HCT116 (cell line): ENCODE data around the gene DNAJB13. TPM values are rescaled to one million over a fixed set of nuclear protein-coding genes. Genes with fewer than 3 reads are reported as not detected.

ENCODE experiments used
- ATAC-seq: fragments of 200-7000 bp; cut with Tn5 transposase; 2 replicates; pipeline ENCODE4 v1.9.1; 2020; ENCODE audit warnings: mild to moderate bottlenecking, moderate library complexity
- BruUV-seq: library from RNA; stranded (reverse); fragments of 400-500 nt; replicated peaks from 2 replicates; lab custom pipeline; 2021; lab: Mats Ljungman, UMichigan
- CTCF ChIA-PET: fragments of 300-600 bp; sonication (Branson Sonifier 250); formaldehyde crosslinking; loops from one replicate; lab custom pipeline; 2021; ENCODE audit warnings: antibody characterized with exemption; lab: Charles Lee
- POLR2A ChIA-PET: fragments of 300-600, 350-600 bp; sonication (Branson Sonifier 250); formaldehyde crosslinking; loops from one replicate; lab custom pipeline; 2021; ENCODE audit warnings: antibody characterized with exemption; lab: Charles Lee
- RAD21 ChIA-PET, 2 experiments: fragments of 300-600 bp; sonication (Branson Sonifier 250); formaldehyde crosslinking; loops; one replicate each; lab custom pipeline; 2023; ENCODE audit warnings: low total read pairs in 2 of 2; ENCODE audit not compliant: uncharacterized antibody in 2 of 2, unreplicated experiment in 2 of 2, low non-redundant PET in 1 of 2; lab: Charles Lee
- DNase-seq: peaks from one replicate; pipeline ENCODE4 v3.0.0-alpha.2; 2010; ENCODE audit warnings: low read depth, low spot score
- H2AFZ ChIP-seq: fragments of 200-600 bp; shearing (Covaris generic), sonication (generic); 2 replicates; pipeline ENCODE4 v1.6.1; 2017; ENCODE audit warnings: low read depth, mixed run types, mixed read lengths, antibody characterized with exemption, low read length; ENCODE audit not compliant: poor library complexity, severe bottlenecking
- H3K27ac ChIP-seq: 2 replicates; pipeline ENCODE4 v1.5.1; 2012; ENCODE audit warnings: low read depth, low read length
- H3K27me3 ChIP-seq: fragments of 200-600 bp; sonication (generic); 2 replicates; pipeline ENCODE4 v1.6.1; 2016; ENCODE audit warnings: mixed run types, low read length, mixed read lengths; ENCODE audit not compliant: insufficient read depth
- H3K36me3 ChIP-seq, 2 experiments: fragments of 200-500 bp in 1 of 2; fragments of 200-600 bp in 1 of 2; sonication (Bioruptor generic) in 1 of 2; sonication (generic) in 1 of 2; 2 replicates each; pipeline versions ENCODE4 v1.5.1 to v1.6.1; 2014 to 2016; ENCODE audit warnings: low read length in 2 of 2, inconsistent platforms in 1 of 2, mixed read lengths in 1 of 2, mixed run types in 1 of 2; ENCODE audit not compliant: insufficient read depth in 2 of 2, control insufficient read depth in 1 of 2
- H3K4me1 ChIP-seq, 2 experiments: fragments of 200-600 bp in 1 of 2; sonication (generic) in 1 of 2; 2 replicates each; pipeline versions ENCODE4 v1.5.1 to v1.6.1; 2012 to 2017; ENCODE audit warnings: low read length in 2 of 2, inconsistent platforms in 1 of 2, mild to moderate bottlenecking in 1 of 2, mixed read lengths in 1 of 2, mixed run types in 1 of 2, moderate library complexity in 1 of 2; ENCODE audit not compliant: insufficient read depth in 2 of 2, control insufficient read depth in 1 of 2
- H3K4me2 ChIP-seq: fragments of 200-600 bp; sonication (generic); 2 replicates; pipeline ENCODE4 v1.6.1; 2017; ENCODE audit warnings: mixed run types, low read length, mixed read lengths
- H3K4me3 ChIP-seq, 2 experiments: fragments of 200-600 bp in 1 of 2; sonication (generic) in 1 of 2; replicated peaks in 1 of 2; 2 replicates each; pipeline ENCODE4 v1.5.1; 2011 to 2016; ENCODE audit warnings: low read length in 2 of 2, control low read depth in 1 of 2, low read depth in 1 of 2, mild to moderate bottlenecking in 1 of 2, mixed read lengths in 1 of 2, mixed run types in 1 of 2
- H3K79me2 ChIP-seq: fragments of 200-600 bp; sonication (generic); 2 replicates; pipeline ENCODE4 v1.6.1; 2017; ENCODE audit warnings: mild to moderate bottlenecking, mixed run types, low read length, moderate library complexity, mixed read lengths; ENCODE audit not compliant: insufficient read depth
- H3K9ac ChIP-seq: fragments of 200-600 bp; sonication (generic); 2 replicates; pipeline ENCODE4 v1.6.1; 2016; ENCODE audit warnings: low read length, mixed read lengths
- H3K9me2 ChIP-seq: fragments of 200-600 bp; sonication (generic), shearing (Covaris generic); 2 replicates; pipeline ENCODE4 v1.6.1; 2017; ENCODE audit warnings: mixed run types, mild to moderate bottlenecking, moderate library complexity; ENCODE audit not compliant: insufficient read depth
- H3K9me3 ChIP-seq, 2 experiments: fragments of 200-500 bp in 1 of 2; fragments of 200-600 bp in 1 of 2; sonication (Bioruptor generic) in 1 of 2; sonication (generic) in 1 of 2; 2 replicates each; pipeline ENCODE4 v1.6.1; 2014 to 2017; ENCODE audit warnings: low read length in 2 of 2, mixed read lengths in 2 of 2, inconsistent platforms in 1 of 2, low read depth in 1 of 2, mild to moderate bottlenecking in 1 of 2, mixed run types in 1 of 2, moderate library complexity in 1 of 2; ENCODE audit not compliant: control insufficient read depth in 1 of 2, insufficient read depth in 1 of 2
- H4K20me1 ChIP-seq: fragments of 200-600 bp; sonication (generic), shearing (Covaris generic); 2 replicates; pipeline ENCODE4 v1.6.1; 2017; ENCODE audit warnings: mixed run types, mild to moderate bottlenecking, moderate library complexity; ENCODE audit not compliant: insufficient read depth
- intact Hi-C: fragments of 100-400 bp; cut with micrococcal nuclease; formaldehyde crosslinking; loops from 2 replicates; pipeline ENCODE4 v1.10.0; 2022
- total RNA-seq: library from RNA; stranded (reverse); gene quantifications from one replicate; pipeline ENCODE4 v1.2.1, GENCODE V29; 2021; ENCODE audit not compliant: unreplicated experiment
- TF ChIP-seq, protein P1 (sequence below): IDR thresholded peaks from 2 replicates; pipeline ENCODE4 v1.6.1; 2012; ENCODE audit warnings: low read depth
- TF ChIP-seq, protein P2 (sequence below), 3 experiments: fragments of 200-600 bp in 1 of 3; sonication (generic) in 1 of 3; IDR thresholded peaks in 2 of 3; conservative IDR thresholded peaks in 1 of 3; 2 replicates each; pipeline ENCODE4 v1.5.1; 2012 to 2017; ENCODE audit warnings: low read depth in 2 of 3, low read length in 2 of 3, antibody characterized with exemption in 1 of 3, borderline replicate concordance in 1 of 3, control low read depth in 1 of 3, mild to moderate bottlenecking in 1 of 3, mixed read lengths in 1 of 3, mixed run types in 1 of 3, moderate library complexity in 1 of 3; ENCODE audit not compliant: insufficient read depth in 1 of 3

The DNAJB13 gene
- total RNA-seq, 1 experiment from 2014 or later: 0.22 TPM

- Histone ChIP-seq H2AFZ (no peak overlapping the region), H3K79me2 (no peaks in the 10 kb centered on the region), H3K9ac (no peak overlapping the region), H3K36me3 (no peaks in the 10 kb centered on the region), H3K4me2 (no peak overlapping the region), H3K9me3 (no peaks in the 10 kb centered on the region), H4K20me1 (no peaks in the 10 kb centered on the region), H3K9me2 (no peaks in the 10 kb centered on the region), H3K4me3 (no peak overlapping the region), H3K27me3 (no peaks in the 10 kb centered on the region), H3K4me1 (peaks cover 3% of the 10 kb centered on the region in 2 experiments; a peak in 3 of 4 replicates), H3K27ac (no peak overlapping the region)
- ChIA-PET POLR2A (no interaction called here), CTCF (no interaction called here), RAD21 (no interaction called here)
- ATAC-seq (no peak), DNase-seq (no peak)
- TF ChIP-seq, protein P1, sequence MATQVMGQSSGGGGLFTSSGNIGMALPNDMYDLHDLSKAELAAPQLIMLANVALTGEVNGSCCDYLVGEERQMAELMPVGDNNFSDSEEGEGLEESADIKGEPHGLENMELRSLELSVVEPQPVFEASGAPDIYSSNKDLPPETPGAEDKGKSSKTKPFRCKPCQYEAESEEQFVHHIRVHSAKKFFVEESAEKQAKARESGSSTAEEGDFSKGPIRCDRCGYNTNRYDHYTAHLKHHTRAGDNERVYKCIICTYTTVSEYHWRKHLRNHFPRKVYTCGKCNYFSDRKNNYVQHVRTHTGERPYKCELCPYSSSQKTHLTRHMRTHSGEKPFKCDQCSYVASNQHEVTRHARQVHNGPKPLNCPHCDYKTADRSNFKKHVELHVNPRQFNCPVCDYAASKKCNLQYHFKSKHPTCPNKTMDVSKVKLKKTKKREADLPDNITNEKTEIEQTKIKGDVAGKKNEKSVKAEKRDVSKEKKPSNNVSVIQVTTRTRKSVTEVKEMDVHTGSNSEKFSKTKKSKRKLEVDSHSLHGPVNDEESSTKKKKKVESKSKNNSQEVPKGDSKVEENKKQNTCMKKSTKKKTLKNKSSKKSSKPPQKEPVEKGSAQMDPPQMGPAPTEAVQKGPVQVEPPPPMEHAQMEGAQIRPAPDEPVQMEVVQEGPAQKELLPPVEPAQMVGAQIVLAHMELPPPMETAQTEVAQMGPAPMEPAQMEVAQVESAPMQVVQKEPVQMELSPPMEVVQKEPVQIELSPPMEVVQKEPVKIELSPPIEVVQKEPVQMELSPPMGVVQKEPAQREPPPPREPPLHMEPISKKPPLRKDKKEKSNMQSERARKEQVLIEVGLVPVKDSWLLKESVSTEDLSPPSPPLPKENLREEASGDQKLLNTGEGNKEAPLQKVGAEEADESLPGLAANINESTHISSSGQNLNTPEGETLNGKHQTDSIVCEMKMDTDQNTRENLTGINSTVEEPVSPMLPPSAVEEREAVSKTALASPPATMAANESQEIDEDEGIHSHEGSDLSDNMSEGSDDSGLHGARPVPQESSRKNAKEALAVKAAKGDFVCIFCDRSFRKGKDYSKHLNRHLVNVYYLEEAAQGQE: peak; percentile 11; the same call in 1 of the 2 replicates
- TF ChIP-seq, protein P2, sequence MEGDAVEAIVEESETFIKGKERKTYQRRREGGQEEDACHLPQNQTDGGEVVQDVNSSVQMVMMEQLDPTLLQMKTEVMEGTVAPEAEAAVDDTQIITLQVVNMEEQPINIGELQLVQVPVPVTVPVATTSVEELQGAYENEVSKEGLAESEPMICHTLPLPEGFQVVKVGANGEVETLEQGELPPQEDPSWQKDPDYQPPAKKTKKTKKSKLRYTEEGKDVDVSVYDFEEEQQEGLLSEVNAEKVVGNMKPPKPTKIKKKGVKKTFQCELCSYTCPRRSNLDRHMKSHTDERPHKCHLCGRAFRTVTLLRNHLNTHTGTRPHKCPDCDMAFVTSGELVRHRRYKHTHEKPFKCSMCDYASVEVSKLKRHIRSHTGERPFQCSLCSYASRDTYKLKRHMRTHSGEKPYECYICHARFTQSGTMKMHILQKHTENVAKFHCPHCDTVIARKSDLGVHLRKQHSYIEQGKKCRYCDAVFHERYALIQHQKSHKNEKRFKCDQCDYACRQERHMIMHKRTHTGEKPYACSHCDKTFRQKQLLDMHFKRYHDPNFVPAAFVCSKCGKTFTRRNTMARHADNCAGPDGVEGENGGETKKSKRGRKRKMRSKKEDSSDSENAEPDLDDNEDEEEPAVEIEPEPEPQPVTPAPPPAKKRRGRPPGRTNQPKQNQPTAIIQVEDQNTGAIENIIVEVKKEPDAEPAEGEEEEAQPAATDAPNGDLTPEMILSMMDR (IDR thresholded peaks at IDR 0.05 in 2 of 3, conservative IDR thresholded peaks at IDR 0.05 in 1 of 3; ENCODE audit: borderline replicate concordance in 1 of 3, insufficient read depth in 1 of 3, low read depth in 2 of 3, low read length in 2 of 3): no peak
- intact Hi-C loops: no loop called here
- no TSS peak for BruUV-seq
Measured at GRCh38 chr11:73929388-73929787, 21.4 kb upstream of the DNAJB13 start.
